Neural progenitor cell (in vitro differentiated cells): Measurements from ENCODE around the gene C3orf20. TPM values are rescaled to one million over a fixed set of nuclear protein-coding genes. Genes with fewer than 3 reads are reported as not detected.

Experiments
- DNase-seq: peaks from one replicate; pipeline ENCODE4 v3.0.0-alpha.2; 2016; ENCODE audit warnings: low spot score
- H2AFZ ChIP-seq: fragments of 200-600 bp; sonication (generic); replicated peaks from 2 replicates; pipeline ENCODE4 v1.6.1; 2016; ENCODE audit warnings: antibody characterized with exemption
- H3F3A ChIP-seq: fragments of 200-600 bp; sonication (generic); 2 replicates; pipeline ENCODE4 v1.6.1; 2016; ENCODE audit warnings: antibody characterized with exemption, low read depth
- H3K27ac ChIP-seq: fragments of 200-600 bp; sonication (generic); 2 replicates; pipeline ENCODE4 v1.5.1; 2016; ENCODE audit warnings: mild to moderate bottlenecking
- H3K27me3 ChIP-seq: fragments of 200-600 bp; sonication (generic); 2 replicates; pipeline ENCODE4 v1.6.1; 2016; ENCODE audit warnings: mild to moderate bottlenecking, moderate library complexity
- H3K36me3 ChIP-seq: fragments of 200-600 bp; sonication (generic); 2 replicates; pipeline ENCODE4 v1.5.1; 2016
- H3K4me1 ChIP-seq: fragments of 200-600 bp; sonication (generic); 2 replicates; pipeline ENCODE4 v1.6.1; 2016; ENCODE audit warnings: mixed run types
- H3K4me2 ChIP-seq: fragments of 200-600 bp; sonication (generic); 2 replicates; pipeline ENCODE4 v1.6.1; 2016
- H3K4me3 ChIP-seq: fragments of 200-600 bp; sonication (generic); 2 replicates; pipeline ENCODE4 v1.5.1; 2016
- H3K79me2 ChIP-seq: fragments of 200-600 bp; sonication (generic); 2 replicates; pipeline ENCODE4 v1.6.1; 2016; ENCODE audit warnings: low read depth
- H3K9ac ChIP-seq: fragments of 200-600 bp; sonication (generic); 2 replicates; pipeline ENCODE4 v1.6.1; 2016
- H3K9me3 ChIP-seq: fragments of 200-600 bp; sonication (generic); 2 replicates; pipeline ENCODE4 v1.5.1; 2016; ENCODE audit warnings: low read depth
- H4K20me1 ChIP-seq: fragments of 200-600 bp; sonication (generic); 2 replicates; pipeline ENCODE4 v1.6.1; 2016; ENCODE audit warnings: low read depth
- H3K27ac Mint-ChIP-seq: 3 replicates; pipeline ENCODE4 v1.8.0; 2021; ENCODE audit warnings: mixed read lengths
- H3K27me3 Mint-ChIP-seq: 2 replicates; pipeline ENCODE4 v1.8.0; 2022; ENCODE audit warnings: low read depth, mild to moderate bottlenecking, inconsistent platforms, moderate library complexity, mixed read lengths; ENCODE audit not compliant: insufficient read depth
- H3K36me3 Mint-ChIP-seq: 3 replicates; pipeline ENCODE4 v1.8.0; 2021; ENCODE audit warnings: mixed read lengths
- H3K4me1 Mint-ChIP-seq: 3 replicates; pipeline ENCODE4 v1.8.0; 2021; ENCODE audit warnings: mixed read lengths
- H3K4me3 Mint-ChIP-seq: 3 replicates; pipeline ENCODE4 v1.8.0; 2021; ENCODE audit warnings: mild to moderate bottlenecking, moderate library complexity, mixed read lengths
- H3K9me3 Mint-ChIP-seq: 3 replicates; pipeline ENCODE4 v1.8.0; 2020; ENCODE audit warnings: mixed read lengths
- EZH2 ChIP-seq: fragments of 200-600 bp; sonication (generic); IDR thresholded peaks from 2 replicates; pipeline ENCODE4 v1.6.1; 2017; ENCODE audit warnings: antibody characterized with exemption, mild to moderate bottlenecking, moderate library complexity
- EZH2phosphoT487 ChIP-seq: fragments of 200-600 bp; sonication (generic); IDR thresholded peaks from 2 replicates; pipeline ENCODE4 v1.6.1; 2017; ENCODE audit warnings: antibody characterized with exemption
- total RNA-seq: library from RNA; depleted of rRNA; stranded (reverse); fragments of >200 nt; gene quantifications from 2 replicates; pipeline ENCODE4 v1.2.3, GENCODE V29; 2015; ENCODE audit warnings: low replicate concordance
- TF ChIP-seq, protein P1 (sequence below): fragments of 200-600 bp; sonication (generic); IDR thresholded peaks from 2 replicates; pipeline ENCODE4 v1.5.1; 2017; ENCODE audit warnings: antibody characterized with exemption, mild to moderate bottlenecking

Gene C3orf20
- total RNA-seq, 1 donor from 2014 or later, result not detected

DNA sequence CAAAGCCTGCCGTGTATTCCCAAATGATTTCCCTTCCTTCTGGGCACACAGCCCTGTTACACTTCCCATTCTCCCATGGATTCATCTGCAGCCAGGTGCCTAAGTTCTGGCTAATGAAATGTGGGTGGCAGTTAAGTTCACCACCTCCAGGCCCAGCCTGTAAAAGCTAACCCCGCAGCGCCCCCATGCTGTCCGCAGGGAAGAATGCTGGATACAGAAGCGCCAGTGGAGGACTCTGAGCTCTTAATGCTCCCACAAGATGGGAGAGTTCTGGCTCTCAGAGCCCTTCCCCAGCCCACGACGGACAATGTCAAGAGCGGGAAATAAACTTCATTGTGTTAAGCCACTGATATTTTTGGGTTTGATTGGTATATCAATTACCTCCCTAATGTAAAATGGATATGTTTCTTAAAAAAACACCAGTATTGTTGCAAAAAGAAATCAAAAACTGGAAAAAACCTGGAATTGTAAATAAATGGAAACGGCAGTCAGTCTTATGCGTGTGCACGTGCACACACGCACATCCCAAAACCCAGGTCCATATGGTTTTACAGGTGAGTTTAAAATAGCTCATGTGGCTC is 106.1 kb downstream of the C3orf20 start:
- Histone ChIP-seq H3K27ac (no peak overlapping the region), H3F3A (no peaks in the 10 kb centered on the region), H2AFZ (no peak overlapping the region), H3K4me2 (no peak overlapping the region), H4K20me1 (no peaks in the 10 kb centered on the region), H3K4me1 (peaks cover 8% of the 10 kb centered on the region), H3K36me3 (no peaks in the 10 kb centered on the region), H3K9ac (no peak overlapping the region), H3K79me2 (no peaks in the 10 kb centered on the region), H3K27me3 (no peaks in the 10 kb centered on the region), H3K4me3 (no peak overlapping the region), H3K9me3 (peaks cover 7% of the 10 kb centered on the region)
- TF ChIP-seq, protein P1, sequence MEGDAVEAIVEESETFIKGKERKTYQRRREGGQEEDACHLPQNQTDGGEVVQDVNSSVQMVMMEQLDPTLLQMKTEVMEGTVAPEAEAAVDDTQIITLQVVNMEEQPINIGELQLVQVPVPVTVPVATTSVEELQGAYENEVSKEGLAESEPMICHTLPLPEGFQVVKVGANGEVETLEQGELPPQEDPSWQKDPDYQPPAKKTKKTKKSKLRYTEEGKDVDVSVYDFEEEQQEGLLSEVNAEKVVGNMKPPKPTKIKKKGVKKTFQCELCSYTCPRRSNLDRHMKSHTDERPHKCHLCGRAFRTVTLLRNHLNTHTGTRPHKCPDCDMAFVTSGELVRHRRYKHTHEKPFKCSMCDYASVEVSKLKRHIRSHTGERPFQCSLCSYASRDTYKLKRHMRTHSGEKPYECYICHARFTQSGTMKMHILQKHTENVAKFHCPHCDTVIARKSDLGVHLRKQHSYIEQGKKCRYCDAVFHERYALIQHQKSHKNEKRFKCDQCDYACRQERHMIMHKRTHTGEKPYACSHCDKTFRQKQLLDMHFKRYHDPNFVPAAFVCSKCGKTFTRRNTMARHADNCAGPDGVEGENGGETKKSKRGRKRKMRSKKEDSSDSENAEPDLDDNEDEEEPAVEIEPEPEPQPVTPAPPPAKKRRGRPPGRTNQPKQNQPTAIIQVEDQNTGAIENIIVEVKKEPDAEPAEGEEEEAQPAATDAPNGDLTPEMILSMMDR, result peak; percentile 85
- TF ChIP-seq EZH2 (no peak), EZH2phosphoT487 (no peak)
- peaks cover 7% of the 10 kb centered on the region for H3K9me3 Mint-ChIP-seq
- no peaks in the 10 kb centered on the region for H3K36me3 Mint-ChIP-seq
- H3K4me3 Mint-ChIP-seq, result no peak overlapping the region
- peak; percentile 80 for DNase-seq
- peaks cover 2% of the 10 kb centered on the region for H3K27me3 Mint-ChIP-seq
- no peak overlapping the region for H3K27ac Mint-ChIP-seq
- peaks cover 8% of the 10 kb centered on the region for H3K4me1 Mint-ChIP-seq

DNA sequence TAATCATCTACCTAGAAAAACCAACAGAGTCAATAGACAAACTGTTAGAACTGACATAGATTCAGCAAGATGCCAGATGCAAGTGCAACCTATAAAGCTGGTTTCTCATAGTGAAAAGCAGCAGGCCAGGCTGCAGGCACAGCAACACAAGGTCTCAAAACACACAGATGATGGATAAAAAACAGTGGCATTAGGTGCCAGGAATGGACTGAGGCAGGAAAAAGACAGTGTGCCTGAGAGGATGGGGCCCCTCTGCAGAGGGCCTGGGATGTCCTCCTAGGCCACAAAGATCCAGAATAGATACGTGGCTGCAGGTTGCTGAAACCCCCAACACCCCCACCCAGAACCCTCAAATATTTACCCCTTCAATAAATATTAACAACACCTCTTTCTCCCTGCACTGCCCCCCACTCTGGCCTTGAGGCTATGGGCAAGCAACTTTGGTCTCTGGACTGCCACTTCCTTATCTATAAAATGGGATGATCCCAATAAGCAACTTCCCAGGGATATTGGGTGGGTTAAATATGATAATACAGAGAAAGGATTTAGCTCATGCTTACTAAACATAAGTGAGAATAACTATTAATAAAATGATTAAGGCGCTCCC is 108.6 kb downstream of the C3orf20 start:
- Histone ChIP-seq H3K4me1 (peaks cover 8% of the 10 kb centered on the region), H3K27ac (no peak overlapping the region), H4K20me1 (no peaks in the 10 kb centered on the region), H3K9me3 (peaks cover 7% of the 10 kb centered on the region), H2AFZ (no peak overlapping the region), H3K4me2 (no peak overlapping the region), H3F3A (no peaks in the 10 kb centered on the region), H3K36me3 (no peaks in the 10 kb centered on the region), H3K9ac (no peak overlapping the region), H3K79me2 (no peaks in the 10 kb centered on the region), H3K27me3 (no peaks in the 10 kb centered on the region), H3K4me3 (no peak overlapping the region)
- peaks cover 4% of the 10 kb centered on the region for H3K27me3 Mint-ChIP-seq
- H3K9me3 Mint-ChIP-seq, result peaks cover 7% of the 10 kb centered on the region
- TF ChIP-seq, protein P1, result no peak
- TF ChIP-seq EZH2phosphoT487 (no peak), EZH2 (no peak)
- DNase-seq, result no peak
- H3K27ac Mint-ChIP-seq, result no peak overlapping the region
- no peaks in the 10 kb centered on the region for H3K36me3 Mint-ChIP-seq
- no peak overlapping the region for H3K4me3 Mint-ChIP-seq
- peaks cover 8% of the 10 kb centered on the region for H3K4me1 Mint-ChIP-seq

DNA sequence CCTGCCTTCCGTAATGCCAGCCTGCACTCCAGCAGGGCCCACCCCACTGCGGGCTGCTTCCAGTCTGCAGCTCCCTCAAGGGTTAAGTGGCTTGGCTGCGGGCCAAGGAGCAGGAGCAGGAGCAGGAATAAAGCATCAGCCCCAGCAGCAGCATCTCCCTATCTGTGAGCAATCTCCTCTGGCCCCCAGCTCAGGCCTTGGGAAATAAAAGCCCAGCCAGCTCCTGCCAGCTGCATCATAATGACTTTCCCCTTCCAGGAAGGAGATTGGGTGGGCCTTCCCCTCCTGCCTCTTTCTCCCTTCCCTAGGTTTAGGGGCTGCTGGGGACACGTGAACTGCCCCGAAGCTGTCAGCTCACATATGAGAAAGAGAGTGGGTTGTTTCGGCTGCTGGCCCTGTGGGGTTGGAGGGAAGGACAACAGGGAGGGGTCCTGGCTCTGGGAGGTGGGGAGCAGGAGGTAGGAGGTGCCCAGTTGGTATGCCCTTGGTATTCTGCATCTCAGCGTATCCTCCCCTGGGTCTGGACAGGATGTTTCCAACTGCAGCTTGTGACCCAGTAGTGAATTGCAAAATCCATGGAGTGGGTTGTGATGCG is 109.2 kb downstream of the C3orf20 start:
- no peak overlapping the region for H3K27ac Mint-ChIP-seq
- peak; percentile 51 for DNase-seq

More for the DNA sequence above, 109.2 kb downstream of the C3orf20 start:
- no peak overlapping the region for H2AFZ ChIP-seq
- H3K9me3 Mint-ChIP-seq, result peaks cover 2% of the 10 kb centered on the region
- peaks cover 4% of the 10 kb centered on the region for H3K27me3 Mint-ChIP-seq
- H3K9me3 ChIP-seq, result peaks cover 1% of the 10 kb centered on the region
- H3K79me2 ChIP-seq, result no peaks in the 10 kb centered on the region
- H3K36me3 ChIP-seq, result no peaks in the 10 kb centered on the region
- no peaks in the 10 kb centered on the region for H4K20me1 ChIP-seq
- no peaks in the 10 kb centered on the region for H3K27me3 ChIP-seq
- peak overlapping the region; percentile 38 for H3K4me2 ChIP-seq
- TF ChIP-seq, protein P1, result no peak
- no peak for TF ChIP-seq EZH2phosphoT487
- no peak for TF ChIP-seq EZH2
- peaks cover 8% of the 10 kb centered on the region for H3K4me1 ChIP-seq
- H3K27ac ChIP-seq, result no peak overlapping the region
- H3K36me3 Mint-ChIP-seq, result no peaks in the 10 kb centered on the region
- no peak overlapping the region for H3K4me3 ChIP-seq
- no peak overlapping the region for H3K4me3 Mint-ChIP-seq
- H3K4me1 Mint-ChIP-seq, result peaks cover 8% of the 10 kb centered on the region
- no peaks in the 10 kb centered on the region for H3F3A ChIP-seq
- H3K9ac ChIP-seq, result no peak overlapping the region
